Activated T-cell treated with anti-CD3 and anti-CD28 coated beads, Interleukin-2, amount 50 U/mL, for 24 hours (primary cell): ENCODE results near the gene C2CD4A.
A peak's percentile ranks its signal among the peaks of the same experiment; 100 is the strongest.

ENCODE experiments used
- DNase-seq: peaks from one replicate; pipeline ENCODE4 v3.0.0-alpha.2; 2020
- H3K27ac Mint-ChIP-seq: 2 replicates; pipeline ENCODE4 v1.8.0; 2020; ENCODE audit warnings: mild to moderate bottlenecking, mixed read lengths
- H3K27me3 Mint-ChIP-seq: 2 replicates; pipeline ENCODE4 v1.8.0; 2020; ENCODE audit warnings: mixed read lengths
- H3K36me3 Mint-ChIP-seq: 2 replicates; pipeline ENCODE4 v1.8.0; 2020; ENCODE audit warnings: low read depth, mixed read lengths
- H3K4me1 Mint-ChIP-seq: 2 replicates; pipeline ENCODE4 v1.8.0; 2020; ENCODE audit warnings: low read depth, mixed read lengths
- H3K4me3 Mint-ChIP-seq: 2 replicates; pipeline ENCODE4 v1.8.0; 2020; ENCODE audit warnings: mild to moderate bottlenecking, moderate library complexity, mixed read lengths
- H3K9me3 Mint-ChIP-seq: 2 replicates; pipeline ENCODE4 v1.8.0; 2020; ENCODE audit warnings: mixed read lengths

The C2CD4A gene

DNA sequence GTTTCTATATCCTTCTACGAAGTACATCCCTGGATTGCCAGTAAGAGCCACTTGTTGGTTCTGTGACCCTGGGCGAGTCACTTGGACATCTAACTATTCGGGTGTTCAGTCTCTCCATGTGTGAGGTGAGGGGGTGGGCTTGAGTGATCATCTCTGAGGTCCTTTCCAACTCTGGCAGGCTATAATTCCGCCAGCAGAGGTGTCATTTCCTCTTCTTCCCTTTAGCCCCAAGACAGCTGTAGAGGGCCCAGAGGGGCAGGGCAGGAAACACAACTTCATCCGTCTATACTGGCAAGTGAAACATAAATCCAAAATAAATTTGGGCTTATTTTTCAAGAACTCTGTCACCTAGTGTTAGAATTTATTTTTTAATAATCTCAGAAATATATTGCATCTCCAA is 38.1 kb downstream of the C2CD4A start:
- Mint-ChIP-seq H3K9me3 (no peaks in the 10 kb centered on the region), H3K27me3 (peaks cover 14% of the 10 kb centered on the region), H3K4me1 (peaks cover 1% of the 10 kb centered on the region), H3K36me3 (no peaks in the 10 kb centered on the region), H3K27ac (no peak overlapping the region), H3K4me3 (no peak overlapping the region)
- DNase-seq, result no peak

DNA sequence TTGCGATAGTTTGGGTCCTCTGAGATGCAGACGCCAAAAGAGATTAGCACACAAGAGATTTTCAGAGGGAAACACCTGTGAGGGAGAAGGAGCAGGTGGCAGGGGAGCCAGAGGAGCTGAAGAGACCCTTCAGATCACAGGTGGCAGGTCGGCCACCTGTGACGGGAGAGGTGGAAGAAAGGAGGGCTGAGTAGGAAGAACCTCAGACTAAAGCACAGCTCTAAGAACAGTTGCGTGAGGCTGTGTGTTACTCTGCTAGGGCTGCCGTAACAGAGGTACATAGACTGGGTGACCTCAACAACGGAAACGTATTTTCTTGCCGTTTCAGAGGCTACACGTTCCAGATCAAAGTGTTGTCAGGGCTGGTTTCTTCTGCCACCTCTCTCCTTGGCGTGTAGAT is 38.5 kb downstream of the C2CD4A start:
- Mint-ChIP-seq H3K36me3 (no peaks in the 10 kb centered on the region), H3K9me3 (no peaks in the 10 kb centered on the region), H3K4me1 (peaks cover 6% of the 10 kb centered on the region), H3K27me3 (peaks cover 14% of the 10 kb centered on the region), H3K4me3 (no peak overlapping the region), H3K27ac (no peak overlapping the region)
- no peak for DNase-seq

DNA sequence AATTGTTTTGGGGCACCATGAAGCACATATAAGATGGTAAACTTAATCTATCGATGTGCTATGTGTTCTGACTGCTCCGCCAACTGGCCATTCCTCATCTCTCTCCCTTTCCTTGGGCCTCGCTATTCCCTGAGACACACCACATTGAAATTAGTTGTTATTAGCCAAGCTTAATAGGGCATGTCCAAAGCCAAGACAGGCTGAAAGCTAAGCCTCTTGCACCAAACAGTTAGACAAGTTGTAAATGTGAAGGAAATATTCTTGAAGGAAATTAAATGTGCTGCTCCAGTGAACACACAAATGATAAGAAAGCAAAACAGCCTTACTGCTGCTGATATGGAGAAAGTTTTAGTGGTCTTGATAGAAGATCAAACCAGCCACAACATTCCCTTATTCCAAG is 39.3 kb downstream of the C2CD4A start:
- Mint-ChIP-seq H3K36me3 (no peaks in the 10 kb centered on the region), H3K27me3 (peaks cover 14% of the 10 kb centered on the region), H3K4me3 (no peak overlapping the region), H3K27ac (no peak overlapping the region), H3K4me1 (peaks cover 14% of the 10 kb centered on the region), H3K9me3 (no peaks in the 10 kb centered on the region)
- no peak for DNase-seq

DNA sequence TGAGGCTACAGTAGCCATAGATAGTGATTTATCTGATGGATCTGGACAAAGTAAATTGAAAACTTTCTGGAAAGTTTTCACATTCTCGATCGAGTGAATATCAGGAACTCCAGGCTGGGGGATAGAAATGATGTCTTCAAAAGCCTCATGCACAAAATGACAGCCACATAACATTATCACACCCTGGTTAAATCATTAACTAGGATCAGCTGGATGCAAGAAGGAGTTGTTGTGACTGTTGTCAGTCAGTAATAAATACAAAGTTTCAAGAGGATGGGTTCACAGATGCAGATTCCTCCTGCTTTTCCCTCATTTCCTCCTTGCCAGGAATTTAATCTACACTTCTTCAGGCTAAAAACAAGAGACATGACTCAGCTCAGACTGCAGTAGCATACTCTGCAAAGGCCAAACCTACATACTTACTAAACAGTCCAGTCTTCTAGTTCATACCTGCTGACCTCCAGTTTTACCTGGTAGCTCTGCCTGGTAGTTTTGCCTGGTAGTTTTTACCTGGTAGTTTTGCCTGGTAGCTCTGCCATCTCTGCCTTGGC is 40.9 kb downstream of the C2CD4A start:
- no peaks in the 10 kb centered on the region for H3K9me3 Mint-ChIP-seq
- peaks cover 21% of the 10 kb centered on the region for H3K27me3 Mint-ChIP-seq
- no peak overlapping the region for H3K4me3 Mint-ChIP-seq
- DNase-seq, result no peak
- H3K4me1 Mint-ChIP-seq, result peaks cover 19% of the 10 kb centered on the region
- peak overlapping the region; percentile 61 for H3K27ac Mint-ChIP-seq
- H3K36me3 Mint-ChIP-seq, result no peaks in the 10 kb centered on the region

DNA sequence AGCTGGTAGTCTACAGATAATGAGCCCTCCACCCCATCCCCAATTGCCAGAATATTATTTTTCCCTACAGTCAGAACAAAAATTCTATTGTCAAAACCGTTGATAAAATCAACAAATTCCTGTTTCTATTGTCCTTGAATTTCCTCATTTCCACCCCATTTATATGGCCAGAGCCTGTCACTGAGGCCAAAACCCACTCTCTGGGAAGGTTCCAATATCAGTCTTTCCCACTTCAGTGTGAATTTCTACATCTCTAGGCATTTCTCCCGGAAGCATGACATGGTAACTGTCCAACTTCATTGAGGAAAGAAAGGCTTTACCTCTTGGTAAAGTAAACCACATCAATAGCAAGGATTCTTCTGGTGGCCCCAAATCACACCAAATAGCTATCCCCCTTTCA is 41.6 kb downstream of the C2CD4A start:
- peaks cover 28% of the 10 kb centered on the region for H3K27me3 Mint-ChIP-seq
- H3K4me3 Mint-ChIP-seq, result no peak overlapping the region
- H3K27ac Mint-ChIP-seq, result no peak overlapping the region
- H3K36me3 Mint-ChIP-seq, result no peaks in the 10 kb centered on the region
- peaks cover 24% of the 10 kb centered on the region for H3K4me1 Mint-ChIP-seq
- DNase-seq, result no peak
- H3K9me3 Mint-ChIP-seq, result no peaks in the 10 kb centered on the region

DNA sequence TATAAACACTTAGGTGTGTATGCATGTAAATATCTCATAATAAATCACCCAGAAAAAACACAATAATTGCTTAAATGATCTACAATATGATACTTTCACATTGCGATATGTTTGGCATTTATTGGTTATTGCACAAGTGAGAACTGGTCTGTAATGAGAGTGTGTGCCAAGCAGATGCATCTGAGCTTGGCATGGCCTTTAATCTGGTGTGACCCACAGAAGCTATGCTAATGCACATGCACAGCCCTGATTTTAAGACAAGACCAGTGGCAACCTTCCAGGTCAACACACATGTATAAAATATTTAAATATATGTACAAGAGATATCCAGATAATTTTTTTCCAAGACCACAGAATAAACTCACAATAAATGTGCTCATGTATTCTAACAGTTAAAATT is 42.7 kb downstream of the C2CD4A start:
- Mint-ChIP-seq H3K4me3 (no peak overlapping the region), H3K36me3 (no peaks in the 10 kb centered on the region), H3K4me1 (peaks cover 24% of the 10 kb centered on the region), H3K9me3 (no peaks in the 10 kb centered on the region), H3K27me3 (peaks cover 28% of the 10 kb centered on the region), H3K27ac (no peak overlapping the region)
- DNase-seq, result no peak

DNA sequence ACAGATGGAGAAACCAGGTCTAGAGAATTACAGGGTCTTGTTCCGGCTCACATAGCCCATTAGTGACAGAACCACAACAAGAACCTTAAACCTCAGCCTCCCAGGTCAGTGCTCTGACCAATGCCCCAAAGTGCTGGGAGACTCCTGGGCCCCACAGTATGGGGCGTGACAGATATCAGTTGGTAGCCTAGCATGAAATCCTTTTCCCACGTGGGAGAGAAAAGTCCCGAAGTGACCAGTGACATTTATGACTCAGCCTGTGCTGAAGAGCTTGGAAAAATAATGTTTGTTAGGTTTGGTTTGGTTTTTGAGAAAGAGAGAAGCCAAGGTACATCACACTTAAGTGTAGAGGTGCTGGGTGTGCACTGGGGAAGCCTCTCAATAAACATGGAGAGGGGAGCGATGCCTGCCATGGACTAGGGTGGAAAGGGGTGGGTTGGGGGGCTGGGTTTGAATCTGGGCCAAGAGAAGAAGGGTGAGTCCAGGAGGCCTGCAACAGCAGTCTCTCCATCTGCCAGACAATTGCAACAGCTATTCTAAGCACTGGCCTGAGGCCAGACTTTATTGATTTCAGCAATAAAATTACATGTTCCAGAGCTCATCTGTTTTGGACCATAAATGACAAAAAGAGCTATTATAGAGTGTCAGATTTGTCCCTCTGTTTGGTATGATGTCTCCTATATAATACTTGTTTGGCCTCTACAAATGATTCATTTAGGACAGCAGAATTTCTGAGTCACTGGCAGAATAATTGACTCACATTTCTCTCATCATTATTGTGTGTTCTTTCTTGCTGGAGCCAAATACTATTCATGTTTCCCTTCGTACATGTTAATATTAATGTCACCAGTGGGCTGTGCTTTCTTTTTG is 43.4 kb downstream of the C2CD4A start:
- H3K4me1 Mint-ChIP-seq, result peaks cover 24% of the 10 kb centered on the region
- no peaks in the 10 kb centered on the region for H3K36me3 Mint-ChIP-seq
- H3K9me3 Mint-ChIP-seq, result no peaks in the 10 kb centered on the region
- peak overlapping the region; percentile 83 for H3K27ac Mint-ChIP-seq
- DNase-seq, result no peak
- no peak overlapping the region for H3K4me3 Mint-ChIP-seq
- H3K27me3 Mint-ChIP-seq, result peaks cover 28% of the 10 kb centered on the region

DNA sequence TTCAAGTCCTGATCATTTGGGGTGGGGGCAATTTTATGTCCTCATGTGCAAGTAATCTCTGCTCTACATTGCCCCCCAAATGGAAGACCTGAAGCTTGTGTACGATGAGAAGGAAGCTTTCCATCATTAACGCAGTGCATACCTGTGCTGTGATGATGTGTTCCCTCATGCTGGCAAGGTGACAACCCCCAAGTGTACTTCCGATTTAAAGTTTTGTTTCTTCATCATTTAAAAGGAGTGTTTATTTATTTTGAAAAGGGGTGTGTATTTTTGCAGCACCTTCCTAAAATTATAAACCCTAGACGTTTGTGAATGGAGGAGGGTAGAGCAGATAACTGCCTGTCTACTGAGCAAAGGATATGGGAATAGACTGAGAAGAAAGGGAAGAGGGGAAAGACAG is 45.3 kb downstream of the C2CD4A start:
- no peaks in the 10 kb centered on the region for H3K9me3 Mint-ChIP-seq
- H3K4me1 Mint-ChIP-seq, result peaks cover 24% of the 10 kb centered on the region
- no peak overlapping the region for H3K27ac Mint-ChIP-seq
- no peak overlapping the region for H3K4me3 Mint-ChIP-seq
- H3K36me3 Mint-ChIP-seq, result no peaks in the 10 kb centered on the region
- H3K27me3 Mint-ChIP-seq, result peaks cover 31% of the 10 kb centered on the region
- no peak for DNase-seq

DNA sequence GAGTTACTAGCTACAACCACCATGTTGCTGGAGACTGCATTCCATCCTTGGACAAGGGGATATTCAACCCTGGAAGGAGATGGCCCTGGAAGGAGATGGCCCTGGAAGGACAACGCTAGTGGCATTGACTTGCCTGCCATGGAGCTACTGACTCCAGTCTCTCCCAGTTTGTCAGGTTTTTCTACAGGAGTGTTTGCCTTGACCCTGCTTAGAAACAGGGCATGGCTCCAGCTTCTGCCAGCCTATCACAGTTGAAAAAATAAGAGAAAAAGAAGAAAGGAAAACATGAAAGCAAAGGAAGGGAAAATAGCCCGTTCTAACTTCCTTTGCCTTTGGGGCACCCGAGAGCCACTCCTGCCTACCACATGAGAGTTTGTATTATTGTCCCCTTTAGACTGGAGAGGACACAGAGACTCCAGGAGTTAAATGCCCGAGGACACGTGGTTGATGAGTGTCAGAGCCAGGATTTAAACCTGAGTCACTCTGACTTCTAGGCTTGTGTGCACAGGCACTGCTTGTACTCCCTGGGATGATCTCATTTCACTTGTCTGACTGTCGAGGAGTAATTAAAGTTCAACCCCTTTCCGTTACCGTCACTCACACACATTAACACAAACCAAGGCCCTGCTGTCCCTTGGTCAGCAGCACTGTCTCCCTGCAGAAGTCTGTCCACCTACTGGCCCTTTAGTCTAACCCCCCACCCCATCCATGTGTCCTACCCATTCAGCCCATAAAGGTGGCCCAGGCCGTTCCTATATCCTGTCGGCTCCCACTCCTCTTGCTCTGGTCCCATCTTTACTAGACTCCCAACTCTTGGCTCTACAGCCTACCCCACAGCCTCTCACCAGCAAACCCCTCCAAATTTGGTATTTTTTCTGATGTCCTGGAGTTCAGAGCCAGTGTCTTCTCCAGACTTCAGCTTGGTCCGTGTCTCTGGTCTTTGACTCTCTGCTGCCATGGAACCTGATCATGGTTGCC is 46.1 kb downstream of the C2CD4A start:
- Mint-ChIP-seq H3K27ac (no peak overlapping the region), H3K4me1 (peaks cover 26% of the 10 kb centered on the region), H3K9me3 (no peaks in the 10 kb centered on the region), H3K4me3 (no peak overlapping the region), H3K36me3 (no peaks in the 10 kb centered on the region), H3K27me3 (peaks cover 26% of the 10 kb centered on the region)
- no peak for DNase-seq

DNA sequence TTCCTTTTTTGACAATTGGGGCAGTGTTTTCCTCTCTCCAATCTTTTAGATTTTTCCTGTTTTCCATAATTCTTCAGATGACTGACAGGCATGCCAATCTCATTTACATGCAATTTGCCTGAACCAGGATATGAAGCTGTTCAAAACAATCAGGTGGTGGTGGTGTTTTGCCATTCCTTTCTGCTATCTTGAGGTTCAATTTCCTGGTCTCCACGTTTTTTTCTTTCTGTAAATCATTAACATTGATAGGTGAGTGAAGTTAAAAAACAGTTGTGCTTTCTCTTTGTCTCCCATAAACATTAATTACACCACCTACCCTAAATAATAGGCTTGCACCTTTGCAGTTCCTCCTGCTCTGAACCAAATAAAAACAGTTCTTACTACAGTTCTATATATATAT is 49.1 kb downstream of the C2CD4A start:
- H3K4me1 Mint-ChIP-seq, result peaks cover 39% of the 10 kb centered on the region
- no peak overlapping the region for H3K27ac Mint-ChIP-seq
- no peaks in the 10 kb centered on the region for H3K9me3 Mint-ChIP-seq
- H3K36me3 Mint-ChIP-seq, result no peaks in the 10 kb centered on the region
- no peak for DNase-seq
- H3K27me3 Mint-ChIP-seq, result peaks cover 19% of the 10 kb centered on the region
- H3K4me3 Mint-ChIP-seq, result no peak overlapping the region

DNA sequence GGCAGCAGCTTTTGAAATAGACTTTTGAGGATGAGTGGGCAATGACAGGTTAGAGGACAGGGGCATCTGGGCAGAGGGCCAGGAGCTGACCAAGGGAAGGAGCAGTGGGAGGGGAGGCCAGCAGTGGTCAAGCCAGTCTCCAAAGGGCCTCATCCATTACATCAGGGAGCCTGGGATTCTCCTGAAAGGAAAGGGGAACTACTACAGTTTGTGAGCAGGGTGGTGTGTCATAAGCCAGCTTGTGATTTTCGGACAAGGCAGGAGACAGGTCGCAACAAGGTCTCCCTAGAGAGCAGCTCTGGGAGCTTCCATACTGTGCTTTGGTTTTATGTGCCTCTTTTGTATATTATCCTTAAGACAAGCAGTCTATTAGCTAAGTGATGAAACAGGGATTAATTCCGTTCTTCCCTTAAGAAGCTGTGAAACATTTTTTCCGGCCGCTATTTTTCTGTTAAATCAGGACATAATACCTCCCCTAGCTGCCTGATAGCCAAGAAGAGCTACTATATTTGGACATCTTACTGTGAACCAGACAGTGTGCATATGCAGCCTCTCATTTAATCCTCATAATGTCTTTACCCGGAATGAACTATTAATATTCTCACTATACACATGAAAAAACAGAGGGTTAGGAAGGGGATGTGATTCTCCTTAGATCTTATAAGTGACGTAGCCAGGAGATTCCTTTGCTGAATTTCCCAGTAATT is 51.9 kb downstream of the C2CD4A start:
- Mint-ChIP-seq H3K9me3 (no peaks in the 10 kb centered on the region), H3K4me1 (peaks cover 47% of the 10 kb centered on the region), H3K27me3 (peaks cover 6% of the 10 kb centered on the region), H3K36me3 (no peaks in the 10 kb centered on the region), H3K27ac (peak overlapping the region; percentile 91), H3K4me3 (no peak overlapping the region)
- no peak for DNase-seq

DNA sequence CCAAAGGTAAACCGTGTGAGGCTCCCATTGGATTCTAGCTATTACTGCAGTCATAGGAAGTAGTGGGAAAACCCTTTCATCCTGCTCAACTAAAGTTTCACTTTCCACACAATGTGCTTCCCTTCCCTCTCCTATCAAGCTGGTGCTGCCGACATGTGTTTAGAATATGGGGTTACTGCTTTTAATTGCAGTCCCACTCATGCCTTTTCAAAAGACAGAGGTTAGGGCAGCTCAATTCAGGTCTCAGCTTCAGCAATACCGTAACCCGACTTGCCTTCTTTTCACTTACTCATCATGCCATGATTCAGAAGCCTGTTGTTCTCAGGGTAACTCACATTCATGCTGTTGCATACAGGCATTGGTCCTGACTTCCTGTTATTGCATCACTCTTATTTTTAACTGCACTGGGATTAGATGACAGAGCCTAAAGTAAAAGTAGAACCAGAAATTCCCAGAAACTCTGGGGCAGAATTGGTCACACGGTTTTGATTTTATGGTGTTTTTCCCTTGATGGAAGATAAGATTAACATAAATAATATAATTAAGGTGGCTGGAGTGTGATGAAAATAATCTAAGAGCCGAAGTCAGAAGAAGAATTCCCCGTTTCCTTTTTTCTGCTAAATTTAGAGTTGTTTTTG is 52.6 kb downstream of the C2CD4A start:
- Mint-ChIP-seq H3K9me3 (no peaks in the 10 kb centered on the region), H3K4me3 (peak overlapping the region; percentile 28), H3K27ac (peak overlapping the region; percentile 91), H3K27me3 (peaks cover 6% of the 10 kb centered on the region), H3K4me1 (peaks cover 53% of the 10 kb centered on the region), H3K36me3 (no peaks in the 10 kb centered on the region)
- DNase-seq, result no peak

DNA sequence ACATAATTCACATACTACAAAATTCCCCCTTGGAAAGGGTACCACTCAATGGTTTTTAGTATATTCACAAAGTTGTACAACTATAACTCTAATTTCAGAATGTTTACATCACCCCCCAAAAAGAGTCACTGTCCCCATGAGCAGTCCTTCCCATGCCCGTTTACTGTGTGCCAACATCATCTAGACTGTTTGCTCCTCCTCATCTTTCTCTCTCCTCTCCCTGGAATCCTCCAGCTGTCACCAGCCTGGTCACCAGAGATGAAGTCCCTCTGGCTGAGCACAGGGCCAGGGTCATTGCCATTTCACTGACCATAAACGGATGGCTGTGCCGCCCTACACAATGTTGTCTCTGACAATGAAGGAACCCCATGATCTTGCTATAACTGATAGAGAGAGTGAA is 53.1 kb downstream of the C2CD4A start:
- Mint-ChIP-seq H3K4me3 (peak overlapping the region; percentile 28), H3K9me3 (no peaks in the 10 kb centered on the region), H3K27me3 (peaks cover 6% of the 10 kb centered on the region), H3K4me1 (peaks cover 59% of the 10 kb centered on the region), H3K36me3 (no peaks in the 10 kb centered on the region), H3K27ac (peak overlapping the region; percentile 91)
- DNase-seq, result no peak
